Kidney (tissue), 14 donors: ENCODE results near the gene ME1. TPM values are rescaled to one million over a fixed set of nuclear protein-coding genes. Genes with fewer than 3 reads are reported as not detected.

ENCODE experiments used
- DNase-seq, 5 donors: peaks; one replicate each; pipeline ENCODE4 v3.0.0-alpha.2; 2013 to 2020
- FAIRE-seq: peaks from 2 replicates; lab custom pipeline; 2012; peaks lifted over from hg19 to GRCh38; lab: Jason Lieb, UNC
- H3K27ac ChIP-seq, 2 donors: one replicate each; pipeline ENCODE4 v1.7.0; 2013; ENCODE audit warnings: low read depth in 2 of 2, low read length in 2 of 2, inconsistent platforms in 1 of 2
- H3K27me3 ChIP-seq: one replicate; pipeline ENCODE4 v1.7.1; 2013; ENCODE audit warnings: low read length, inconsistent platforms; ENCODE audit not compliant: control insufficient read depth, insufficient read depth
- H3K36me3 ChIP-seq, 3 donors: one replicate each; pipeline versions ENCODE4 v1.7.0 to v1.7.1; 2013; ENCODE audit warnings: low read length in 3 of 3, control low read depth in 1 of 3, inconsistent platforms in 1 of 3; ENCODE audit not compliant: insufficient read depth in 3 of 3, control insufficient read depth in 2 of 3
- H3K4me1 ChIP-seq, 3 donors: one replicate each; pipeline versions ENCODE4 v1.7.0 to v1.7.1; 2013; ENCODE audit warnings: low read length in 3 of 3, inconsistent platforms in 1 of 3, low read depth in 1 of 3; ENCODE audit not compliant: control insufficient read depth in 2 of 3, insufficient read depth in 2 of 3
- H3K4me3 ChIP-seq, 3 donors: one replicate each; pipeline versions ENCODE4 v1.7.0 to v1.8.1; 2013; ENCODE audit warnings: low read length in 3 of 3, control low read depth in 1 of 3, inconsistent platforms in 1 of 3
- H3K9ac ChIP-seq, 3 donors: one replicate each; pipeline versions ENCODE4 v1.7.0 to v1.7.1; 2013; ENCODE audit warnings: low read length in 3 of 3, control low read depth in 1 of 3, inconsistent platforms in 1 of 3
- H3K9me3 ChIP-seq, 3 donors: one replicate each; pipeline versions ENCODE4 v1.7.0 to v1.7.1; 2013; ENCODE audit warnings: low read length in 3 of 3, control low read depth in 1 of 3, inconsistent platforms in 1 of 3; ENCODE audit not compliant: control insufficient read depth in 2 of 3, insufficient read depth in 1 of 3
- intact Hi-C: fragments of 100-400 bp; cut with DNase I; formaldehyde crosslinking; loops from one replicate; pipeline ENCODE4 v1.11.1; 2022
- polyA plus RNA-seq: library from polyadenylated mRNA; stranded (reverse); fragments of 350-450 nt; fragmentation: Illumina TruSeq; extraction: RNeasy Lipid Tissue Mini Kit (QIAGEN cat#74804); gene quantifications from one replicate; pipeline ENCODE4 v1.2.3, GENCODE V29; 2014; ENCODE audit warnings: low read depth, low replicate concordance; ENCODE audit not compliant: insufficient read depth
- total RNA-seq: library from RNA; stranded (reverse); fragmentation: NEBNext Ultra II Directional; extraction: Animal tissue kit (Norgen Biotek cat#: 25700); gene quantifications from one replicate; pipeline ENCODE4 v1.2.1, GENCODE V29; 2021
- TF ChIP-seq, protein P1 (sequence below): IDR thresholded peaks from 3 replicates; pipeline ENCODE4 v1.5.1; 2012; ENCODE audit warnings: mild to moderate bottlenecking, moderate library complexity, borderline replicate concordance; ENCODE audit not compliant: insufficient read depth; ENCODE audit errors: extremely low read depth
- donor health status: control.
- donor health status: control.
- donor health status: control.
- donor health status: control.
- donor health status: control.
- donor health status: DM: yes; HTN: yes; CAD: no.
- donor health status: Normal renal cell carcinoma (clear cell type).

Gene ME1
- total and polyA plus RNA-seq, 2 donors from 2014 or later = 3.3 to 5.5 TPM

DNA sequence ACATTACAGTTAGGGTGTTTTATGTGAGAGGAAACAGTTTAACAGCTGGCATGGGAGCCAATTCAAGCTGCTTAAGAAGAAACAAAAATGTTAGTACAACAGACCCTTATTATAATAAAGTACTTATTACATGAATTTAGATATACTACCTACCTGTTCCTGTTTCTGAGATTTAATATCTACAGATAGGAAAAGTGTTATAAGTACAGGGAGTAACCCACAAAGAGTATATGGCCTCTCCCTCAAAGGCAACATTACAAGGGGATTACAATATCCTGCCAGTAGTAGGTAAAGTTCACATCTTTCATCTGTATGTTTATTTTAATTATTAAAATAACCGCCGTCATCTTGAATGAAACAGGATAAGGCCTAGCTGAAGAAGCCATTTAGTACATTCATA lies 1.8 kb upstream of the ME1 start:
- Histone ChIP-seq H3K36me3 (no peaks in the 10 kb centered on the region), H3K27me3 (no peaks in the 10 kb centered on the region), H3K9ac (no peak overlapping the region), H3K4me1 (peaks cover 0 to 3% (median 0%) of the 10 kb centered on the region in 3 donors), H3K4me3 (no peak overlapping the region), H3K9me3 (no peaks in the 10 kb centered on the region), H3K27ac (no peak overlapping the region)
- intact Hi-C loops = no loop called here
- TF ChIP-seq, protein P1, sequence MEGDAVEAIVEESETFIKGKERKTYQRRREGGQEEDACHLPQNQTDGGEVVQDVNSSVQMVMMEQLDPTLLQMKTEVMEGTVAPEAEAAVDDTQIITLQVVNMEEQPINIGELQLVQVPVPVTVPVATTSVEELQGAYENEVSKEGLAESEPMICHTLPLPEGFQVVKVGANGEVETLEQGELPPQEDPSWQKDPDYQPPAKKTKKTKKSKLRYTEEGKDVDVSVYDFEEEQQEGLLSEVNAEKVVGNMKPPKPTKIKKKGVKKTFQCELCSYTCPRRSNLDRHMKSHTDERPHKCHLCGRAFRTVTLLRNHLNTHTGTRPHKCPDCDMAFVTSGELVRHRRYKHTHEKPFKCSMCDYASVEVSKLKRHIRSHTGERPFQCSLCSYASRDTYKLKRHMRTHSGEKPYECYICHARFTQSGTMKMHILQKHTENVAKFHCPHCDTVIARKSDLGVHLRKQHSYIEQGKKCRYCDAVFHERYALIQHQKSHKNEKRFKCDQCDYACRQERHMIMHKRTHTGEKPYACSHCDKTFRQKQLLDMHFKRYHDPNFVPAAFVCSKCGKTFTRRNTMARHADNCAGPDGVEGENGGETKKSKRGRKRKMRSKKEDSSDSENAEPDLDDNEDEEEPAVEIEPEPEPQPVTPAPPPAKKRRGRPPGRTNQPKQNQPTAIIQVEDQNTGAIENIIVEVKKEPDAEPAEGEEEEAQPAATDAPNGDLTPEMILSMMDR = no peak
- DNase-seq (peak in 2 of 5 donors; percentile 4 to 6), FAIRE-seq (no peak)

DNA sequence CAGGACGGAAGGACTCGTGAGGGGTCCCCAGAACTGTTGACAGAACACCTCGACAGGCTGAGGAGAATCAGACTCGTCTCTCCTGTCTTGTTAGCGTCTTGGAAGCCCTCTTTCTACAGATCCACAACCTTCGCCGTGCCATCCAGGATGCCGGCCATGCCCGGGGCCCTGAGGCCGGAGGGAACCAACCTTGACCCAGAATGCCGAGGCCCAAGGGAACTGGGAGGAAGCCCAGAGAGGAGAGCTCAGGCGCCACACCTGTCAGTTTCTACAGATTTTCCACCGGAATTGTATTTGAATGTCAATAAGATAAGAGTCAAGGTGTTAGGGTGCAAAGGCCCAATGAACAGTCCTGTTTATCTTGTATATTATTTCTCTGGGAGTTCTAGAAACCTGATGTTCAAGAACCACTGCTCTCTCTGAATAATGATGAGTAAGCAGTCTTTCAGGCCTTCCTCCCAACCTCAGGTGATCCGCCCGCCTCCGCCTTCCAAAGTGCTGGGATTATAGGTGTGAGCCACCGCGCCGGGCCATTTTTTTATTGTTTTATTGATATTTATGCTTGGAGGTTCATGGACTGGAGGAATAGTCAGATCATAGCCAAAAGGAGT lies 799 bp upstream of the ME1 start:
- Histone ChIP-seq H3K27me3 (no peaks in the 10 kb centered on the region), H3K36me3 (no peaks in the 10 kb centered on the region), H3K9ac (no peak overlapping the region), H3K4me1 (peaks cover 0 to 3% (median 0%) of the 10 kb centered on the region in 3 donors), H3K27ac (no peak overlapping the region), H3K9me3 (no peaks in the 10 kb centered on the region), H3K4me3 (peak overlapping the region in 1 of 3 donors; percentile 56)
- TF ChIP-seq, protein P1 = no peak
- FAIRE-seq (no peak), DNase-seq (peak in 1 of 5 donors; percentile 1)
- intact Hi-C loops = no loop called here

DNA sequence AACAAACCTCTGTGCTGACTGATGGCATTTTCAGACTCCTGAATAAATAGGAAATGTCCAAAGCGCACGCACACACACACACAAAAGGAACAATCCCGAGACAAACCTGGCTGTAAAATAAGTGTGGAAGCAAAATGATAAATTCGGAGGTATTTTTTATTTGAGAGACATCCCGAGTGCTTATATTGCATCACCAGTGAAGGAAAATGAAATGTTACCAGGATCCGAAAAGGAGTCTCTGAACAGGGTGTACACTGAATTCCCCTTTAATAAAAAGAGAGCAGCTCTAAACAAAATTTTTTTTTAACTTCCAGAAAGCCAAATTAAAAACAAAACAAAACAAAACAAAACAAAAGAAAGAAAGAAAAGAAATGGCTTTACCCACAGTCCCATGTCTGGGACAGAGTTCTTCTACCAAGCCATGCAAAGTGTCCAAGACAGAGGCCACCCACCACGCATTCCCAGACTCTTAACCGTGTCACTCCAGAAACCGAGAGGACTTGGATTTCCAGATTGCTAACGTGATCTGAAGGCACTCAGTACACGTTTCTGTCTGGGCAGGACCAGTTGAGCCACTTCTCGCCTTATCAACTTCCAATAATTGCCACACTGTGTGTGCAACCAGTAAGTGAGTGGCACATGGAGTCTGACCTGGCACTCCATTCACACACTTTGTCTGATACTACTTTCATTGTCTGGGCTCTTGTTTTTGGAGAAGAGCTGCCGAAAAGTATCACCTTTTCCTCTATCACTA lies 817 bp downstream of the ME1 start:
- Histone ChIP-seq H3K4me1 (peaks cover 0 to 3% (median 0%) of the 10 kb centered on the region in 3 donors), H3K4me3 (peak overlapping the region; percentile 26 to 61 (median 56)), H3K27ac (no peak overlapping the region), H3K36me3 (no peaks in the 10 kb centered on the region), H3K9me3 (no peaks in the 10 kb centered on the region), H3K27me3 (no peaks in the 10 kb centered on the region), H3K9ac (peak overlapping the region in 2 of 3 donors; percentile 4 to 41)
- intact Hi-C loops = no loop called here
- DNase-seq (peak in 4 of 5 donors; percentile 26 to 57 (median 42)), FAIRE-seq (no peak)
- TF ChIP-seq, protein P1 = no peak
